NCI-H526 (cell line): ENCODE measurements around the gene RBBP8.

ENCODE experiments used
- DNase-seq, 2 experiments: peaks; one replicate each; lab custom pipeline; 2025; lab: John Stamatoyannopoulos, UW

Gene RBBP8

GRCh38 chr18:22999212-22999611 is 66.1 kb downstream of the RBBP8 start:
- DNase-seq = no peak

GRCh38 chr18:22999647-23000046 is 66.5 kb downstream of the RBBP8 start:
- no peak for DNase-seq

GRCh38 chr18:23003289-23003688 is 70.2 kb downstream of the RBBP8 start:
- DNase-seq = no peak

GRCh38 chr18:23012249-23012648 is 79.1 kb downstream of the RBBP8 start:
- no peak for DNase-seq

- no peak for DNase-seq
Observed at GRCh38 chr18:23020555-23021294, 87.6 kb downstream of the RBBP8 start.

- DNase-seq = no peak
Observed at GRCh38 chr18:23021623-23022022, 88.5 kb downstream of the RBBP8 start.

- no peak for DNase-seq
Observed at GRCh38 chr18:23032030-23032582, 99.0 kb downstream of the RBBP8 start.

- no peak for DNase-seq
Observed at GRCh38 chr18:23033056-23033455, 99.9 kb downstream of the RBBP8 start.

GRCh38 chr18:23036660-23037201 is 103.6 kb downstream of the RBBP8 start:
- DNase-seq = no peak

GRCh38 chr18:23037646-23038045 is 104.5 kb downstream of the RBBP8 start:
- DNase-seq = no peak

GRCh38 chr18:23038712-23039111 is 105.6 kb downstream of the RBBP8 start:
- DNase-seq = no peak

GRCh38 chr18:23042133-23042532 is 109.0 kb downstream of the RBBP8 start:
- DNase-seq = no peak

- DNase-seq = no peak
Observed at GRCh38 chr18:23043803-23044376, 110.8 kb downstream of the RBBP8 start.

GRCh38 chr18:23049698-23050373 is 116.7 kb downstream of the RBBP8 start:
- DNase-seq = no peak

- peak; percentile 60 to 63 for DNase-seq
Observed at GRCh38 chr18:23053776-23054457, 120.8 kb downstream of the RBBP8 start.

GRCh38 chr18:23054553-23054952 is 121.4 kb downstream of the RBBP8 start:
- DNase-seq = peak in 1 of 2 experiments; percentile 15

GRCh38 chr18:23056315-23056714 is 123.2 kb downstream of the RBBP8 start:
- DNase-seq = no peak

GRCh38 chr18:23057096-23057495 is 124.0 kb downstream of the RBBP8 start:
- no peak for DNase-seq

- DNase-seq = no peak
Observed at GRCh38 chr18:23058746-23059415, 125.8 kb downstream of the RBBP8 start.

- peak in 1 of 2 experiments; percentile 20 for DNase-seq
Observed at GRCh38 chr18:23059541-23060465, 126.7 kb downstream of the RBBP8 start.
